GM12878 (cell line): ENCODE results near the gene PRKAG2. TPM values are rescaled to one million over a fixed set of nuclear protein-coding genes. Genes with fewer than 3 reads are reported as not detected.

Source experiments
- ATAC-seq: fragments of 200-7000 bp; cut with Tn5 transposase; 3 replicates; pipeline ENCODE4 v1.9.1; 2020; ENCODE audit warnings: mild to moderate bottlenecking, moderate library complexity
- BruUV-seq: library from RNA; stranded (reverse); fragments of 400-500 nt; replicated peaks from 2 replicates; lab custom pipeline; 2021; lab: Mats Ljungman, UMichigan
- CTCF ChIA-PET: fragments of 300-600 bp; sonication (Branson Sonifier 250); formaldehyde crosslinking; extraction: SDS; loops from one replicate; lab custom pipeline; 2021; ENCODE audit warnings: inconsistent platforms; lab: Yijun Ruan, JAX
- POLR2A ChIA-PET: fragments of 350-600 bp; formaldehyde crosslinking; extraction: SDS; loops from one replicate; lab custom pipeline; 2021; ENCODE audit warnings: inconsistent platforms; lab: Charles Lee
- RAD21 ChIA-PET: fragments of 300-600 bp; sonication (Branson Sonifier 250); formaldehyde crosslinking; loops from one replicate; lab custom pipeline; 2023; ENCODE audit warnings: antibody characterized with exemption; ENCODE audit not compliant: unreplicated experiment; lab: Charles Lee
- SMC1A ChIA-PET: fragments of 300-600 bp; sonication (Branson Sonifier 250); formaldehyde crosslinking; loops from one replicate; lab custom pipeline; 2023; ENCODE audit not compliant: unreplicated experiment, uncharacterized antibody; lab: Charles Lee
- DNase-seq: peaks from one replicate; pipeline ENCODE4 v3.0.0-alpha.2; 2011; ENCODE audit warnings: low read depth, low spot score
- FAIRE-seq: peaks from 3 replicates; lab custom pipeline; 2011; peaks lifted over from hg19 to GRCh38; lab: Jason Lieb, UNC
- H2AFZ ChIP-seq: 2 replicates; pipeline ENCODE4 v1.6.0; 2011; ENCODE audit warnings: low read depth, low read length, control low read depth; ENCODE audit not compliant: control insufficient read depth
- H3K27ac ChIP-seq: 2 replicates; pipeline ENCODE4 v1.5.1; 2011; ENCODE audit warnings: control low read depth; ENCODE audit not compliant: control insufficient read depth, insufficient read depth
- H3K27me3 ChIP-seq, 2 experiments: replicated peaks in 1 of 2; 2 replicates each; pipeline versions ENCODE4 v1.6.0 to v1.6.1; 2011; ENCODE audit warnings: low read length in 1 of 2; ENCODE audit not compliant: control insufficient read depth in 2 of 2, insufficient read depth in 2 of 2
- H3K36me3 ChIP-seq, 2 experiments: 2 replicates each; pipeline ENCODE4 v1.5.1; 2011; ENCODE audit warnings: low read length in 1 of 2; ENCODE audit not compliant: control insufficient read depth in 2 of 2, insufficient read depth in 2 of 2
- H3K4me1 ChIP-seq: 2 replicates; pipeline ENCODE4 v1.6.1; 2011; ENCODE audit warnings: mild to moderate bottlenecking, low read length, moderate library complexity, mixed read lengths; ENCODE audit not compliant: control insufficient read depth, insufficient read depth
- H3K4me2 ChIP-seq: 2 replicates; pipeline ENCODE4 v1.6.0; 2011; ENCODE audit warnings: control low read depth; ENCODE audit not compliant: control insufficient read depth, insufficient read depth
- H3K4me3 ChIP-seq: fragments of 200-600 bp; sonication (generic); 2 replicates; pipeline ENCODE4 v1.5.1; 2016
- H3K79me2 ChIP-seq: 2 replicates; pipeline ENCODE4 v1.6.0; 2011; ENCODE audit warnings: low read length; ENCODE audit not compliant: control insufficient read depth, insufficient read depth
- H3K9ac ChIP-seq: 2 replicates; pipeline ENCODE4 v1.8.0; 2011; ENCODE audit warnings: low read length, control low read depth, mixed read lengths; ENCODE audit not compliant: control insufficient read depth, insufficient read depth
- H3K9me3 ChIP-seq: replicated peaks from 3 replicates; pipeline ENCODE4 v1.5.1; 2011; ENCODE audit warnings: mild to moderate bottlenecking, low read length; ENCODE audit not compliant: control insufficient read depth, insufficient read depth
- H4K20me1 ChIP-seq: 2 replicates; pipeline ENCODE4 v1.6.0; 2011; ENCODE audit not compliant: control insufficient read depth, insufficient read depth
- BACH1 ChIP-seq: fragments of 450-650 bp; IDR thresholded peaks from 2 replicates; pipeline ENCODE4 v1.6.1; 2017; ENCODE audit warnings: mild to moderate bottlenecking, borderline replicate concordance
- CBX3 ChIP-seq: fragments of 200-600 bp; sonication (generic); IDR thresholded peaks from 2 replicates; pipeline ENCODE4 v1.6.1; 2016; ENCODE audit warnings: low read depth, borderline replicate concordance
- HCFC1 ChIP-seq: fragments of 150-350 bp; IDR thresholded peaks from 2 replicates; pipeline ENCODE4 v1.6.1; 2014; ENCODE audit warnings: low read length
- MEF2B ChIP-seq: fragments of 450-650 bp; IDR thresholded peaks from 2 replicates; pipeline ENCODE4 v1.6.1; 2018; ENCODE audit warnings: mild to moderate bottlenecking, moderate library complexity; ENCODE audit not compliant: partially characterized antibody, poor library complexity, severe bottlenecking
- MXI1 ChIP-seq: fragments of 150-350 bp; IDR thresholded peaks from 2 replicates; pipeline ENCODE4 v1.6.1; 2011; ENCODE audit warnings: low read depth, mild to moderate bottlenecking, inconsistent platforms, low read length, improper control_type of control experiment
- STAT1 ChIP-seq: fragments of 450-650 bp; conservative IDR thresholded peaks from 2 replicates; pipeline ENCODE4 v1.6.1; 2014; ENCODE audit warnings: antibody characterized with exemption, mild to moderate bottlenecking
- YBX1 ChIP-seq: fragments of 450-650 bp; IDR thresholded peaks from 2 replicates; pipeline ENCODE4 v1.6.1; 2016; ENCODE audit warnings: antibody characterized with exemption
- WGBS: methylation state at CpG from one replicate; pipeline ENCODE4 v1.1.6; 2016; ENCODE audit warnings: low lambda C conversion rate; ENCODE audit not compliant: insufficient replicate concordance, insufficient coverage; ENCODE audit errors: missing lambda C conversion rate; 5-methylcytosine and 5-hydroxymethylcytosine counted together
- in situ Hi-C: fragments of 300-500 bp; cut with MboI; formaldehyde crosslinking; loops from 9 replicates; pipeline ENCODE4 v1.14.3; 2018; ENCODE audit warnings: mixed read lengths
- intact Hi-C: fragments of 100-400 bp; cut with micrococcal nuclease; formaldehyde crosslinking; loops from one replicate; pipeline ENCODE4 v1.14.2; 2022; ENCODE audit not compliant: unreplicated experiment
- polyA plus RNA-seq, 11 experiments: library from polyadenylated mRNA; depleted of rRNA in 4 of 11; unstranded in 6 of 11; stranded (reverse) in 5 of 11; fragments of >200 nt; fragmentation: Nextera tagmentation in 4 of 11; fragmentation: Illumina TruSeq in 1 of 11; extraction: Ambion mirVana in 4 of 11; extraction: Trizol in 1 of 11; gene quantifications; 1 replicate in 1 of 11; 2 replicates in 10 of 11; pipeline versions ENCODE4 v1.2.1 to v1.2.3, GENCODE V29; 2011 to 2016; ENCODE audit warnings: inconsistent platforms in 2 of 11, missing spikeins in 2 of 11, low read depth in 1 of 11
- total RNA-seq, 4 experiments: library from RNA; depleted of rRNA in 3 of 4; stranded (reverse); fragments of >200 nt in 3 of 4; fragmentation: Illumina TruSeq in 1 of 4; extraction: Trizol in 1 of 4; gene quantifications; 2 replicates each; pipeline versions ENCODE4 v1.2.1 to v1.2.3, GENCODE V29; 2013 to 2021
- TF ChIP-seq, protein P1 (sequence below), 3 experiments: IDR thresholded peaks in 2 of 3; conservative IDR thresholded peaks in 1 of 3; 2 replicates each; pipeline ENCODE4 v1.5.1; 2011; ENCODE audit warnings: low read depth in 3 of 3, low read length in 3 of 3, mild to moderate bottlenecking in 3 of 3, control low read depth in 2 of 3, moderate library complexity in 2 of 3, inconsistent platforms in 1 of 3, mixed read lengths in 1 of 3; ENCODE audit not compliant: control insufficient read depth in 2 of 3, insufficient read depth in 1 of 3; ENCODE audit errors: extremely low read depth in 1 of 3

The PRKAG2 gene
- total and polyA plus RNA-seq, 10 of the 15 experiments (the other 5 are each of a cell fraction or from before 2014, with no cell fraction given) = 3.4 to 8.9 (median 6.8) TPM

DNA sequence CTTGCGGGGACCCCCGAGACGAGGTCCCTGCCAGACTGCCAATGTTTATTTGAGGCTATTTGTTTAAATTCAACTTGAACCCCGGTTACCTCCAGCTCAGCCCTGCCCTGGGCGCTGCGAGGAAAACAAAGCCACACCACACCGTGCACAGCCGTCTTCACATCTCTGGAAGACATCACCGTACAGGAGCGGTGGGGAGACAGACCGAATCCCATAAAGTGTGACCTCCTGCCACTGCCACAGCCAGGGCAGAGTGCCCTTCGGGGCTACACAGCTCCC lies 40.0 kb downstream of the PRKAG2 start (continued):
- no peak for TF ChIP-seq MEF2B

DNA sequence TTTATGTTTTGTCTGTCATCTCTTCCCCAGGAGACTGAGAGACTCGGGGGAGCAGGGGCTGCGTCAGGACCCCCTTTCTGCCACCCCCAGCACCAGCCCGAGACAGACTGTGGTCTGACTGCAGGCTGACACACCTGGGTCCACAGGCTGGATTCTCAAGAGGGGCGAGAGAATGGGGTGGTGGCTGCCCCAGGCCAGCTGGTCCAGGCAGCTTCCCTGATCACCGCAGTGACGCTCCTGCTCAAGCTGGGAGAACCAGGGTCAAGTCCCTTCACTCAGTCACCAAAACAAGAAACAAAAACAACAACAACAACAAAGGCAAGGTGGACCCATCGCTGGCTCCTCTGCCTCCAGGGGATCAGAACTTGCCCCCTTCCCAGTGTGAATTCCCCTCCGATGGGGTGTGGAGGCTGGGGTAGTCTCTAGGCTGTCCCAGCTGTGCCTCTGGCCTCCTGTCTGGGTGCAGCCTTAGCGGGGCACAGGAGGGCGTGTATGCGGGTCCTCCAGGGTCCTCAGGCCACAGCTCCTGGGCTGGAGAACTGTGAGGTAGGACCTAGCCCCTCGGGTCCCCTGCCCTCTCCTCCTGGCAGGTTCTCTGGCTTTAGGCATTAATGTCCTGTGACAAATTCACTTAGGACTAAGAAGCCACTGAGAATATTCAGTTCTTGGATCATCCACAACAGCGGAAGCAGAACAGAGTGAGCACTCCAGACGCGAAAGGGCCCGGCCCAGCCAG lies 40.6 kb downstream of the PRKAG2 start:
- H3K36me3 ChIP-seq = no peaks in the 10 kb centered on the region
- no TSS peak for BruUV-seq
- TF ChIP-seq YBX1 (no peak), HCFC1 (no peak), BACH1 (no peak), MXI1 (no peak), CBX3 (no peak), STAT1 (no peak)
- TF ChIP-seq, protein P1, sequence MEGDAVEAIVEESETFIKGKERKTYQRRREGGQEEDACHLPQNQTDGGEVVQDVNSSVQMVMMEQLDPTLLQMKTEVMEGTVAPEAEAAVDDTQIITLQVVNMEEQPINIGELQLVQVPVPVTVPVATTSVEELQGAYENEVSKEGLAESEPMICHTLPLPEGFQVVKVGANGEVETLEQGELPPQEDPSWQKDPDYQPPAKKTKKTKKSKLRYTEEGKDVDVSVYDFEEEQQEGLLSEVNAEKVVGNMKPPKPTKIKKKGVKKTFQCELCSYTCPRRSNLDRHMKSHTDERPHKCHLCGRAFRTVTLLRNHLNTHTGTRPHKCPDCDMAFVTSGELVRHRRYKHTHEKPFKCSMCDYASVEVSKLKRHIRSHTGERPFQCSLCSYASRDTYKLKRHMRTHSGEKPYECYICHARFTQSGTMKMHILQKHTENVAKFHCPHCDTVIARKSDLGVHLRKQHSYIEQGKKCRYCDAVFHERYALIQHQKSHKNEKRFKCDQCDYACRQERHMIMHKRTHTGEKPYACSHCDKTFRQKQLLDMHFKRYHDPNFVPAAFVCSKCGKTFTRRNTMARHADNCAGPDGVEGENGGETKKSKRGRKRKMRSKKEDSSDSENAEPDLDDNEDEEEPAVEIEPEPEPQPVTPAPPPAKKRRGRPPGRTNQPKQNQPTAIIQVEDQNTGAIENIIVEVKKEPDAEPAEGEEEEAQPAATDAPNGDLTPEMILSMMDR (IDR thresholded peaks at IDR 0.05 in 2 of 3, conservative IDR thresholded peaks at IDR 0.05 in 1 of 3; ENCODE audit: control insufficient read depth in 2 of 3, extremely low read depth in 1 of 3, insufficient read depth in 1 of 3, low read depth in 3 of 3, low read length in 3 of 3) = no peak
- TF ChIP-seq, all 136 proteins: peak for 0
- Histone ChIP-seq H3K4me3 (no peak overlapping the region), H3K9ac (no peak overlapping the region), H3K9me3 (no peaks in the 10 kb centered on the region), H3K27ac (no peak overlapping the region), H2AFZ (no peak overlapping the region), H3K27me3 (no peaks in the 10 kb centered on the region), H4K20me1 (no peaks in the 10 kb centered on the region), H3K4me2 (no peak overlapping the region), H3K79me2 (no peaks in the 10 kb centered on the region), H3K4me1 (peaks cover 7% of the 10 kb centered on the region)
- in situ Hi-C loops = no loop called here
- 89% methylated on average over 16 of the region's 16 CpGs for WGBS
- POLR2A ChIA-PET = no interaction called here
- RAD21 ChIA-PET = no interaction called here
- no peak for FAIRE-seq
- SMC1A ChIA-PET = no interaction called here
- CTCF ChIA-PET = no interaction called here
- intact Hi-C loops = no loop called here
- DNase-seq = no peak
- no peak for ATAC-seq
